ENCODE measurements around the gene SMIM44.

The SMIM44 gene

DNA sequence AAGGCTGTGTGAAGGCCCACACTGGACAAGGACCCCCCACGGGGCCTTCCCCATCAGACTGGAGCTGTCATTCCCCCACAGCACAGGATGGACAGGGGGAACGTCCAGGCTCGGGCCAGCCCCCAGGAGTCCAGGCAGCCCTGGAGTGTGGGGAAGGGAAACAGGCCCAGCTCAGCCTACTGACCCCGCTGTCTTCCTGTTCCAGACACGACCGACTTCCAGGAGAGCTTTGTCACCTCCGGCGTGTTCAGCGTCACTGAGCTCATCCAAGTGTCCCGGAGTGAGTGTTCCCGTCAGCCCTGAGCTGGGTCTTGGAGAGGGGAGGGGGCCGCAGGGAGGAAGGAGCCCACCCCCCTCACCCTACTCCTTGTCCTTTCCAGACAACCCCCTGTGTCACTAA, 49.9 kb downstream of the SMIM44 start:
- DNase-seq = no peak
